MCF 10A (cell line): ENCODE data around the gene PARD3. TPM values are rescaled to one million over a fixed set of nuclear protein-coding genes. Genes with fewer than 3 reads are reported as not detected.

Source experiments
- BruUV-seq: library from RNA; stranded (reverse); fragments of 400-500 nt; replicated peaks from 2 replicates; lab custom pipeline; 2021; lab: Mats Ljungman, UMichigan
- CTCF ChIA-PET: fragments of 300-600 bp; sonication (Branson Sonifier 250); formaldehyde crosslinking; extraction: SDS; loops from one replicate; lab custom pipeline; 2021; ENCODE audit warnings: antibody characterized with exemption, inconsistent platforms; lab: Yijun Ruan, JAX
- POLR2A ChIA-PET: fragments of 300-600, 350-650 bp; sonication (Branson Sonifier 250); formaldehyde crosslinking; extraction: SDS; loops from one replicate; lab custom pipeline; 2020; ENCODE audit warnings: antibody characterized with exemption, inconsistent platforms; lab: Yijun Ruan, JAX
- DNase-seq: peaks from one replicate; pipeline ENCODE4 v3.0.0-alpha.2; 2018; ENCODE audit not compliant: unreplicated experiment
- H3K27ac Mint-ChIP-seq: one replicate; pipeline ENCODE4 v1.8.0; 2022; ENCODE audit warnings: mild to moderate bottlenecking, low read depth, mixed read lengths; ENCODE audit not compliant: unreplicated experiment
- H3K27me3 Mint-ChIP-seq: one replicate; pipeline ENCODE4 v1.8.0; 2022; ENCODE audit warnings: mixed read lengths; ENCODE audit not compliant: insufficient read depth, unreplicated experiment
- H3K36me3 Mint-ChIP-seq: one replicate; pipeline ENCODE4 v1.8.0; 2022; ENCODE audit warnings: mild to moderate bottlenecking, moderate library complexity, mixed read lengths; ENCODE audit not compliant: insufficient read depth, unreplicated experiment
- H3K4me1 Mint-ChIP-seq: one replicate; pipeline ENCODE4 v1.8.0; 2022; ENCODE audit warnings: mixed read lengths; ENCODE audit not compliant: insufficient read depth, unreplicated experiment
- H3K4me3 Mint-ChIP-seq: one replicate; pipeline ENCODE4 v1.8.0; 2022; ENCODE audit warnings: mild to moderate bottlenecking, moderate library complexity, mixed read lengths; ENCODE audit not compliant: unreplicated experiment
- H3K9me3 Mint-ChIP-seq: one replicate; pipeline ENCODE4 v1.8.0; 2022; ENCODE audit warnings: mixed read lengths; ENCODE audit not compliant: unreplicated experiment
- CTCF ChIP-seq: fragments of 200-600 bp; IDR thresholded peaks from one replicate; pipeline ENCODE4 v1.8.0; 2022; ENCODE audit warnings: antibody characterized with exemption, mild to moderate bottlenecking; ENCODE audit not compliant: unreplicated experiment
- intact Hi-C: fragments of 100-400 bp; cut with micrococcal nuclease; formaldehyde crosslinking; loops from 2 replicates; pipeline ENCODE4 v1.14.1; 2022
- total RNA-seq: library from RNA; stranded (reverse); gene quantifications from 2 replicates; pipeline ENCODE4 v1.2.3, GENCODE V29; 2022

Gene PARD3
- total RNA-seq, 1 experiment from 2014 or later = 70.0 TPM

- BruUV-seq = no TSS peak
- H3K27me3 Mint-ChIP-seq = no peaks in the 10 kb centered on the region
These were observed 99.4 kb downstream of the PARD3 start for GRCh38 chr10:34715511-34716187.

GRCh38 chr10:34713875-34714274 lies 101.2 kb downstream of the PARD3 start:
- H3K4me3 Mint-ChIP-seq = no peak overlapping the region
- ChIA-PET POLR2A (interaction anchor here (0.9 to 1.2 kb wide), 3 partner anchors 10 to 48 kb away, joined by 3 to 4 read pairs (median 3); no protein-coding TSS in a partner anchor), CTCF (interaction anchor here (0.7 to 1.6 kb wide), 3 partner anchors 9 to 33 kb away, joined by 3 to 5 read pairs (median 5); no protein-coding TSS in a partner anchor)
- H3K4me1 Mint-ChIP-seq = peaks cover 35% of the 10 kb centered on the region
- no peaks in the 10 kb centered on the region for H3K36me3 Mint-ChIP-seq
- BruUV-seq = no TSS peak
- intact Hi-C loops = no loop called here
- no peak for TF ChIP-seq CTCF
- H3K27me3 Mint-ChIP-seq = no peaks in the 10 kb centered on the region
- H3K9me3 Mint-ChIP-seq = no peaks in the 10 kb centered on the region
- peak overlapping the region; percentile 60 for H3K27ac Mint-ChIP-seq
- DNase-seq = no peak

More at GRCh38 chr10:34715511-34716187, 99.4 kb downstream of the PARD3 start:
- TF ChIP-seq CTCF = no peak
- no peaks in the 10 kb centered on the region for H3K36me3 Mint-ChIP-seq
- no peak for DNase-seq
- CTCF ChIA-PET = interaction anchor here (0.6 to 1.5 kb wide), 3 partner anchors 8 to 22 kb away, joined by 3 to 7 read pairs (median 5); no protein-coding TSS in a partner anchor
- H3K4me1 Mint-ChIP-seq = peaks cover 33% of the 10 kb centered on the region
- H3K9me3 Mint-ChIP-seq = no peaks in the 10 kb centered on the region
- intact Hi-C loops = no loop called here
- POLR2A ChIA-PET = no interaction called here
- no peak overlapping the region for H3K4me3 Mint-ChIP-seq
- H3K27ac Mint-ChIP-seq = peak overlapping the region; percentile 41

- ChIA-PET CTCF (interaction anchor here (1.3 kb wide), 1 partner anchor 27 kb away, joined by 4 read pairs; no protein-coding TSS in a partner anchor), POLR2A (interaction anchor here (0.6 to 3.0 kb wide), 5 partner anchors 9 to 45 kb away, joined by 3 to 21 read pairs (median 5); no protein-coding TSS in a partner anchor)
- DNase-seq = peak; percentile 59
- BruUV-seq = no TSS peak
- peak overlapping the region; percentile 3 for H3K27ac Mint-ChIP-seq
- H3K4me1 Mint-ChIP-seq = peaks cover 26% of the 10 kb centered on the region
- no peak overlapping the region for H3K4me3 Mint-ChIP-seq
- intact Hi-C loops = no loop called here
- no peaks in the 10 kb centered on the region for H3K36me3 Mint-ChIP-seq
- no peaks in the 10 kb centered on the region for H3K9me3 Mint-ChIP-seq
- no peaks in the 10 kb centered on the region for H3K27me3 Mint-ChIP-seq
- TF ChIP-seq CTCF = no peak
These were observed 103.6 kb downstream of the PARD3 start for GRCh38 chr10:34711500-34711899.

GRCh38 chr10:34710391-34710751 lies 104.7 kb downstream of the PARD3 start:
- ChIA-PET POLR2A (interaction anchor here (0.6 to 3.0 kb wide), 8 partner anchors 9 to 307 kb away, joined by 3 to 21 read pairs (median 4); no protein-coding TSS in a partner anchor), CTCF (no interaction called here)

More at GRCh38 chr10:34710391-34710751, 104.7 kb downstream of the PARD3 start:
- no peak for TF ChIP-seq CTCF
- Mint-ChIP-seq H3K27ac (peak overlapping the region; percentile 3), H3K4me1 (peaks cover 33% of the 10 kb centered on the region), H3K4me3 (peak overlapping the region; percentile 24), H3K27me3 (no peaks in the 10 kb centered on the region), H3K9me3 (no peaks in the 10 kb centered on the region), H3K36me3 (no peaks in the 10 kb centered on the region)
- intact Hi-C loops = no loop called here
- peak; percentile 86 for DNase-seq
- BruUV-seq = no TSS peak
